Activated CD4-positive, alpha-beta T cell treated with anti-CD3 and anti-CD28 coated beads, Interleukin-2, Interleukin-4, amounts not matched to agents 100 ng/mL and 50 ng/mL, durations not matched to agents 16 hours and 8 hours (primary cell): ENCODE measurements around the gene KRABD2.
"Not testable (repeated sequence)": the region's sequence is repeated elsewhere in the genome, so short reads cannot be mapped to it uniquely, and the experiment has no call there.

Experiments
- DNase-seq: peaks from one replicate; pipeline ENCODE4 v3.0.0-alpha.2; 2020; ENCODE audit warnings: low spot score

The KRABD2 gene

GRCh38 chr17:8376271-8377067 is at the start of gene KRABD2:
Gene KRABD2 (minus strand): TSS chr17:8376704.
- DNase-seq = peak; percentile 93

- no peak for DNase-seq
These were observed 45.1 kb upstream of the KRABD2 start for GRCh38 chr17:8421571-8421970.

- no peak for DNase-seq
These were observed 43.8 kb upstream of the KRABD2 start for GRCh38 chr17:8420041-8420934.

- DNase-seq = no peak
These were observed 42.8 kb upstream of the KRABD2 start for GRCh38 chr17:8419305-8419704.

- no peak for DNase-seq
These were observed 42.0 kb upstream of the KRABD2 start for GRCh38 chr17:8418471-8418870.

DNA sequence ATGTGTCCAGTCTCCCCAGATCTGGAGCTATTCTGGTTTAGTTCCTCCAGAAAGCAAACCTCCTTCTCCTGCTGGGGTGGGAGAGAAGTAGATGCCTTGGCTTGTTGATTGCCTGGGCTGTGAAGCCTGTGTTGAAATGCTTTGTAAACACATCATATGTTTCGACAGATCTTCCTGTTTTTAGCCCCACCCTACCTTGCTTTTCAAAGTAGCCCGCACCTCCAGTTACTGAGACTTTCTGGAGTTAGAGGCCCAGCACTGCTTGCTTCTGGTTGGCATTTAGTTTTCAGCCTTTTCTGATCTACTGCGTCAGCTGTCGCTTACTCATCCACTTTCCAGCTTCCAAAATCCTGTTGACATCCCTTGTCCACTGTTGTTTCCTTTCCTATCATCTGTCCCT is 41.3 kb upstream of the KRABD2 start:
- no peak for DNase-seq

- DNase-seq = no peak
These were observed 37.4 kb upstream of the KRABD2 start for GRCh38 chr17:8413938-8414337.

GRCh38 chr17:8413328-8413727 is 36.8 kb upstream of the KRABD2 start:
- no peak for DNase-seq

DNA sequence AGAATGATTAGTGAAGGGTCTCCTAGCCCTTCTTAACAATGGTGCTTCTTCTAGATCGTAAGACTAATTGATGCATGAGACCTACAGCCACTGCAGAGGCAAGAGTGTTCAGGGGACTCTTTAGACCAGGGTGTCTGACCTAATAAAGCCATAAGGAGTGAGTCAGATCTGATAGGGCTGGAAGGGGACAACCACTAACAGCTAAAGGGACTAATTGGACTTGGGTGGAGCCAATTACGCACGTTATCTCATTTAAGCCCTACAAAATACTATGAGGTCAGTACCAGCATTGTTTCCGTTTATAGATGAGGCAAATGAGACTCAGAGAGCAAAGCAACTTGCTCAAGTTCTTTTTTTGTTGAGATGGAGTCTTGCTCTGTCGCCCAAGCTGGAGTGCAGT is 35.6 kb upstream of the KRABD2 start:
- DNase-seq = no peak

GRCh38 chr17:8410883-8411238 is 34.4 kb upstream of the KRABD2 start:
- DNase-seq = no peak

DNA sequence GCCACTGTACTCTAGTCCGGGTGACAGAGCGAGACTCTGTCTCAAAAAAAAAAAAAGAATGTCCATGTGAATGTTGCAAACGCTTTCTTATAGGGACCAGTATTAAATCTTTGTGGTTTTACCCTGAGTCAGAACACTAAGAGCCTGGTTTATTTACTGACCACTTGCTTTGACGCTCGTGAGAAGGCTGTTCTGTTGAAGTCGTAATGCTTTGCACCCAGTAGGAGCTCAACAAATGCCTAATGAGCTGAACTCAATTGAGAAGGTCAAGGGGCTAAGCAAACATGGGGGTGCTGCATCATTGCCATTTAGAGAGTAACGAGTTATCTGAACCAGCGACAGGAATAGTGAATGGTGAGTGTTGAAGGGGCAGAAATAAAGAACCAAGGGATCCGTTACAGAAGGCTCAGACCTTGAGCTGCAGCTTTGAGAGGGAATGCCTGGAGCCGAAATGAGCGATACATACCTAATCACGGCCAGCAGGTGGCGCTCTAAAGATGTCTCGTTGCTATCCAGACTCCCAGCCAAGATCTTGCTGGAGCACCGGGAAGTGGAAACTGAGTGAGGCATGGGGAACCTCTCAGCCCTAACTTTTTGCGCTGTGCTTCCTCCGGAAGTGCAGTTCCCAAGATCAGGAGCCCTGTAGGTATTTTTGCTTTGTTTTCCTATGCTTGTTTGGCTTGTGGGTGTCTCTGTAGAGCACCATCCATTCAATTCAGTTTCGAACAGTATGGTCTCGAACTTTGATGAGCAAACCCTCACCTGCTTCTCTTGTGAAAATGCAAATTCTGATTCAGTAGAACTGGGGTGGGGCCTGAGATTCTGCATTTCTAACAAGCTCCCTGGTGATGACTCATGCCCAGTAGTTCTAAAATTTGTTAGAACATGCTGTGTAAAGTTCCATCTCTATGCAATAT is 33.7 kb upstream of the KRABD2 start:
- DNase-seq = peak; percentile 79

DNA sequence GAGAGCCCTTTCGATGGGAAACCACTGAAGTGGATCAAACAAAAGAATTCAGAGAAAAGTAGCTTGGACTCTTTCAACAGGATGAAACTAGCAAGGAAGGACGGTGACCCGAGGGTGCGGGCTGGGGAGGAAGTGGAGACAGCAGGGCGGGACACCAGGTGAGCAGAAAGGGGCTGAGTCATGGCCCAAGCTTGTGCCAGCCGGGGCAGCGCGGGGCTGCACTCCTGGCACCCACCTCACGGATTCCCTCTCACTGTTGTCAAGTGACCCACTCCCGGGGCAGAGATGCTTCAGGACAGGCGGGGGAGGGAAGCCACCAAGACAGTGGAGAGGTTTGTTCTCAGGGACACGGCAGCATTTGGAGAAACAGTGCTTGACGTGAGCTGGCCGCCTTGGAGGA is 31.9 kb upstream of the KRABD2 start:
- DNase-seq = no peak

DNA sequence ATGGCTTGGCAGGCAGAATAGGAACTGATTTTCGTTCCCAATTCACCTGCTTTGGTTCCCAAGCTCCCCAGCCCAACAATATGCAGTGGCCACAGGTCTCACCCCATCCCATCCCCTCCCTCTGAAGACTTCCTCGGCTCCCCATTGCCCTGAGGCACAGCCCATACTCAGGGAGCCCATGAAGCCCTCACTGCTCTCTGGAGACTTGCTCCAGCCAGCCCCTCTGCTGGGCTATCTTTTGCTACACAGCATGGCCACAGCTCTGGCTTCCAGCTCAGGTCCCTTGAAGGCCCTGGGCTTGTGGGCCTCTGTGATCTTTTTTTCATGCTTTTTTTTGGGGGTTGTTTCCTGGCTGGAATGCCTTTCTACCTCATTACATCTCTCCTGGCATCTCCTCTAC is 29.7 kb upstream of the KRABD2 start:
- no peak for DNase-seq

DNA sequence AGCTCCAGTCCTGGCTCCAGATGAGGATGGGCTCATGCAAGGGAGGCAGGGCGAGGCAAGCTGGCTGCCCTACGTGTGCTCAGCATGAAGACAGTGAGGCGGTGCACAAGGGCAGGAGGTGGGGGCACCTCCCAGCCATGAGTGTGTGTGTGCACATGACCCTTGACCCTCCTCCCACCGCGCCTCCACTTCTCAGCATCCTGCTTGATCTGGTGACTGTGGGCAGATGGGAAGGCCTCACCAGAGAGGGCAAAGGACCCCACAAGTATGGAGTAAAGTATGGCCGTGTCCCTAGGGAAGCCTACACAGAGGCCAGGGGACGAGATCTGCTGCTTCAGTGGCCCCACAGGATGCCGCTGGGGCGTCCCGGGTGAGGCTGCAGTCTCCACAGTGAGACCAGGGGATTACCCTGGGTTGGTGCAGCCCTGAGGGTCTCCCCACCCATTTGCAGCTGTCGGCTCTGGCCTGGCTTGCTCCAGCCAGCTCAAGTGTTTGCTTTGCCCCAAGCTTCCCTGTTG is 29.1 kb upstream of the KRABD2 start:
- DNase-seq = no peak

GRCh38 chr17:8402921-8403536 is 26.5 kb upstream of the KRABD2 start:
- no peak for DNase-seq

- DNase-seq = no peak
These were observed 24.6 kb upstream of the KRABD2 start for GRCh38 chr17:8401107-8401506.

- DNase-seq = no peak
These were observed 22.5 kb upstream of the KRABD2 start for GRCh38 chr17:8398980-8399379.

DNA sequence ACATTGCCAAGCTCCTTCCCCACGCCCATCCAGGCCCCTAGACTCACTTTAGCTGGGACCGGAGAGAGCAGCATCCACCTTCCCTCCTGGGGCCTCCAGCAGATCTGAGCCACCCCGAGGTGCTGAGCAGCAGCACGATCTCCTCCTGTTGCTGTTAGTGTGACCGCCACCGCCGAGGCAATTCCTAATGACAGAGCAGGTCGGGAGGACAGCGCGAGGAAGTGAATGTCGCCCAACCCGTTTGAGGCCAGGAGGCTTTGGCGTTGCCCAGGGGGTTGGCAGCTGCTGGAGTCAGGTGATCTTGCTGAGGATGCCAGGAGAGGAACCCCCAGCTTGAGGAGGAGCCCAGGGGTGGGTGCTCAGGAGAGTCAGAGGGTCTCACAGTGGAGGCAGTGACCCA is 21.1 kb upstream of the KRABD2 start, which contains the start of gene RNF222:
Gene RNF222, minus strand, starts transcription at position 192 of the 400 bp plus-strand sequence. CDS start 4,366 bp downstream, outside the sequence.
- DNase-seq = no peak

DNA sequence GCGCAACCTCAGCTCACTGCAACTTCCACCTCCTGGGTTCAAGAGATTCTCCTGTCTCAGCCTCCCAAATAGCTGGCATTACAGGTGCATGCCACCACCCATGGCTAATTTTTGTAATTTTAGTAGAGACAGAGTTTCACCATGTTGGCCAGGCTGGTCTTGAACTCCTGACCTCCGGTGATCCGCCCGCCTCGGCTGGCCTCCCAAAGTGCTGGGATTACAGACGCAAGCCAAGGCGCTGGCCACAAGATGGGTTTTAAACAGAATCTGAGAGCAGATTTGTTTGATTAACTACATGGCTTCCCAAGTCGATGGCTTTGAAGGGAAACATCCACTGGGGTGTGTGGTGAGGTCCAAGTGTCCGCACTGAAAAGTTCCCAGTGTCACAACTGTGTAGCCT is 18.0 kb upstream of the KRABD2 start:
- not testable (repeated sequence) for DNase-seq

DNA sequence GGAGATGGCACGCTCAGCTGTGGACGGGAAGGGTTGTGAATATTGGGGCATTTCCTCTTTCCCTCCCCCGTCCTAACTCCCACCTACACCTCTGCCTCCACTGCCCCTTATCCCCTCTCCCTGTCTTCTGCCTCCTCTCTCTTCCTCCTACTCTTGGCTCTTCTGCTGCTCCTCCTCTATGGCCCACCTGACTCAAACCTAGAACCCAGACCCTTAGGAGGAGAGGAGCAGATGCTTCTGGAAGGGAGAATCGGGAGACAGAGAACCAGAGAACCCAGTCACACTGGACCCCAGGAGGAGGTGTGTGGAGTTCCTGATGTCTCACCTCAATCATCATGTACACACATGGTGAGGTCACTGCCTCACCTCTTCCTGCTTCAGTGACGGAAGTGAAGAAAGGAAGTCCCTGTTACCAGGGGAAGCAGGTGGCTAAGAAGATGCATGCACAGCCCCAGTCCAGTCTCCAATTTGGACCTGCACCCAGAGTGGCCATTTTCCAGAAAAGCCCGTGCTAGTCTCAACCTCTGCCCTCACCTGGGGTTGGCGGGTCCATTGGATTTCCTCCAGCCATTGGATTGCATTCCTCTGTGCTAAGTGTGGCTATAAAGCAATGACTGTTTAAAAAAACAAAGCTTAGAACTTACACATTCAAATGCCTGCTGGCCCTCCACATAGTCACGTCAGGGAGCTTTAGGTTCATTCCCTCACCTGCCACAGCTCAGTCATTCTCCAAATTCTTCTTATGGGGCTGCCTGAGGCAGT is 17.1 kb upstream of the KRABD2 start:
- peak; percentile 42 for DNase-seq
